GM19023 (cell line): ENCODE measurements around the gene SAMD4A.

ENCODE experiments used
- ATAC-seq: cut with Tn5 transposase; IDR thresholded peaks from one replicate; pipeline ENCODE4 v1.9.1; 2021; ENCODE audit warnings: mild to moderate bottlenecking, moderate library complexity; ENCODE audit not compliant: unreplicated experiment

The SAMD4A gene

DNA sequence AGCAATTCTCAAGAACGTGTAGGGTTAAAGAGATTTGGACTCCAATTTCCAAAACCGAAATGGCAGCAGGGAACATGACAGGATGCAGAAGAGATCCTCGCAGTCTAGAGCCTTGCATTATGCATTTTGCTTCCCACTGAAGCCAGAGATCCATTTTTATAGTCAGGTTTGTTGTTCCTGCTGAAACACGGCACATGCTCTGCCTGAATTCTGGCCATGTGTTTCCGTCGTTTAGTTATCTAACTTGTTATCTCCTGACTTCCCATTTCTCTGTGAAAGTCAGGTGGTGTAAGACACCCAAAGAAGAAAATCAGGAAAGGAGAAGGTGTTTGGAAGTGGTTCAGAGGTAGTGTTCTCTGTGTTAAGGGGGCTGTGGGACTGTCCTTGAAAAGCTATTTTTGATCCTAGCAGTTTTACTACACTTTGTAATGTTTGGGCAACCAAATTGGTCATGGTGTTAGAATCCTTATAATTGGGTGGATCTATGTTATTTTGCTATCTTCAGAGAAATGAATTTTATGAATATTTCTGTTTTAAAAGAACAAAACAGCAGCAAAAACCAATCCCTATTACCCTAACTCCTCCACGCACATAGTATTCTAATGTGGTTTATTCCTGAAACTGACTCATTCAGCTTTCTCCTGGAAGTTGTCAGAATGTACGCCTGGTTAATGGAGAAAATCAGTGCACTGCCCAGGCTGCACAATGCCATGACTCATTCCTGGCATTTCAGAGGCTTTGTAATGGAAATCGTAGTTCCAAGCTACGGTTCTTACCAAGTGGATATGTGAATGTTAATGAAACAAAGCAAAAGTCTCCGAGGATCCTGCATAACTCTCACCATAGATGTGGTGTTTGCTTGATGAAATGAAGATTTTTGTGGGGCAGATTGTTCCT is 110.1 kb downstream of the SAMD4A start:
- ATAC-seq = no peak

GRCh38 chr14:54680651-54681050 is 113.7 kb downstream of the SAMD4A start:
- ATAC-seq = no peak

- no peak for ATAC-seq
These were observed 114.9 kb downstream of the SAMD4A start for GRCh38 chr14:54681811-54682261.

DNA sequence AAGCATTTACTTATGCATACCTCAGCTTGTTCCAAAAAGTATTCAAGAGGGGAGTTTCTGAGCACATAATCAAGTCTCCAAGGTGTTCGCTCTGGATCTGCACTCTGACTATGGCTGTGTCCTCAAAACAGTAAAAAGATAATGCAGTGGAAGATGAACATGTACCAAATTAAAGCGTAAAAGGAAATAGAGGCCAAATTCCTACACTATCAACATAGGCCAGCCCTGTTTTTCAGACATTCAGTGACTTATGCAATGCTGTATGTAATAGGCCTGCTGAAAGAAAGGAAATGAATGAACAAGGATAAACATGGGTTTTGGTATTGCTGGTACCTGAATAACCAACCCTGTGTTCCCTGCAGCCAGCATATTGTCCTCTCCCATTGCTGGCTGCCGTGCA is 115.7 kb downstream of the SAMD4A start:
- no peak for ATAC-seq

DNA sequence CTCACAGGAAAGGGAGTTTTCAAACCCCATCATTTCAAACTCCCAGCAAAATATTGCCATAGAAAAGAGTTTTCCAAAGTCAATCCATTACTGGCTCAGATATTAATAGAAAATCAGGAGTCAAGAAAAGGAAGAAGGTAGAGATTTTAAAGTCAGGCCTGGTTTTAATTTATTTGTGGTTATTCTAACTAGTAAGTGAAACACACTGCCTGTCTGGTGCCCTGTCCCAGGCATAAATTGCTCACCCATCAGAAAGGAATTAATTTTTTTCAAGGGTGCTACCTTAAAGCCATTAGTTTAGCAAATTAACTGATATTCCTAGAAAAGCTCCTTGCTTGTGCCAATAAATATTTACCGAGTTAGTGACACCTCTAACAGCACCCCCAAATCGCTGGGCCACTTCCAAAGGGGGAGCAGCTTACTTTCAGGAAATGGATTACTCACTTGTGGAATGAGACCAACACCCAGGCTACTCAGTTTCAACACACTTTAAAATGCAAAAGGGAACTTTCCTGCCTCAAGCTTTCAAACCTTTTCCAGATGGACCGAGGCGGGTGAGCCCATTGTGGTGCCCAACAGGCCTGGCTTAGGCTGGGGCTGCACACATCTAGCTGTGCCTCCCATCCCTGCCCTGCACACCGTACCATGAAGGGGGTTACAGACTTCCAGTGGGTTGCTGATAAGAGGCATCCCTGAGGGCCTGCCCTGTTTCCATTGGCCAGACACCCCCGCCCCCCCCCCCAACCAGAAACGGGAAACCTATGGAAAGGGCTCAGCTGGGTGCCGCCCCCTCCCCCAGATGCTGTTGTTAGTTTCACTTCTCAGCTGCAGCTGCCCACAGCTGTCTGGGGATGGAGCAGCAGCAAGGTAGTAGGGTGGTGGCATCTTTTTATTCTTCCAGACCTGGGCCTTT is 117.2 kb downstream of the SAMD4A start:
- no peak for ATAC-seq

DNA sequence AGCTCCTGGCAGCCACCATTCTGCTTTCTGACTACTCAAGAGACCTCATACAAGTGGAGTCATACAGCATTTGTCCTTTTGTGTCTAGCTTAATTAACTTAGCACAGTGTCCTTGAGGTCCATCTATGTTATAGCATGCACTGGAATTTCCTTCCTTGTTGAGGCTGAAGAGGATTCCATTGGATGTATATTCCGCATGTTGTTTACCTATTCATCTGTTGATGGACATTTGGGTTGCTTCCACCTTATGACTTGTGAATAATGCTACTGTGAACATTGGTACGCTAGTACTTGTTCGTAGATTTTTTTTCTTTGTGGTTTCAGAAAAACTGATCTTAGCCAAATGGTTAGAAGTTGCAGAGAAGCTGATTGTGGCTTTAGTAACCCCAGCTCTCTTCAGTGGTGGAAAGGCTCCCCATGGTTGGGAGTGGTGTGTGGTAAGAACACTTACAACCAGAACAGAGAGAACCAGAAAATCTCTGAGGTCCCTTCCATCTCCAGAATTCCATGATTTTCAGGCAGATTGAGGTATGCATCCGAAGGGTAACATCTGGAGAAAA is 118.4 kb downstream of the SAMD4A start:
- ATAC-seq = no peak

- no peak for ATAC-seq
These were observed 119.4 kb downstream of the SAMD4A start for GRCh38 chr14:54686219-54686870.

DNA sequence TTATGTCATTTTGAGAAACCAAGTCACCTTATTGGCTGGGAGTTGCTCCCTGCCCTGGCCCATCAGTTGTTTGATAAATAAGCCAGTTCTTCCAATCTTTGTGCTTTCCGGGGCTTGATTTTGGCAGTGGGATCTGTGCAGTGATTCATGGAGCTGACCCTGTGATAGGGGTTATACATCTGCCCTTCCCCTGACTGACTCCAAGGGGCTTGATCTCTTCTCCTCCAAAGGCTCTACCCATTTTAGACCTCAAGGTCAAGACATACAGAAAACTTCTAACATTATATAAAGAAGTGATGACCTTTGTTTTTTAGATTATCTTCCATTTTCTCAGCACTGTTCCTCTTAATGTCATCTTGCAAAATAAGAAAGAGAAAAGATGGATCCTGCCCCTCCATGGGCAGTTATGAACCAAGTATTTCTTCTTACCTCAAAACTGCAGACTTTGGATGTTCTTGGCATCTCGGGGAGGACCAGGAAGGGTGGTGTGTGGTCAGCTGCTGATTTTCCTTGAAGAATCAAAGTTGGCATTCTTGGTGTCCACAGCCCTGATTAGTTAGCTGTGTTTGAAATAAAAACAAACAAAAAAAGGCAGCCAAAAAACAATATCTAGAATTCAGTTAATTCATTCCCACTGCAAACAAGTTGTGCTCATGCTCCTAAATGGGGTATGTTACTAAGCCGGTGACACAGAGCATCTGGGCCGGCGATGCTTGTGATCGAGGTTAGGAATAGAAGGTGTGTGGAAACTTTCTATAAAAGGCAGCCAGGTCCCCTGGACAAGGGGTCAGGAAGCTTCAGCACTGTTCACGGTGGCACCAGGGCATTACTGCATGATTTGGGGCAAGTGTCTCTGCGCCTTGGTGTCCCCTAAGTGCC is 120.2 kb downstream of the SAMD4A start:
- no peak for ATAC-seq

GRCh38 chr14:54687750-54688119 is 120.8 kb downstream of the SAMD4A start:
- no peak for ATAC-seq

- ATAC-seq = no peak
These were observed 121.3 kb downstream of the SAMD4A start for GRCh38 chr14:54688229-54688628.

- no peak for ATAC-seq
These were observed 123.0 kb downstream of the SAMD4A start for GRCh38 chr14:54689928-54690327.

DNA sequence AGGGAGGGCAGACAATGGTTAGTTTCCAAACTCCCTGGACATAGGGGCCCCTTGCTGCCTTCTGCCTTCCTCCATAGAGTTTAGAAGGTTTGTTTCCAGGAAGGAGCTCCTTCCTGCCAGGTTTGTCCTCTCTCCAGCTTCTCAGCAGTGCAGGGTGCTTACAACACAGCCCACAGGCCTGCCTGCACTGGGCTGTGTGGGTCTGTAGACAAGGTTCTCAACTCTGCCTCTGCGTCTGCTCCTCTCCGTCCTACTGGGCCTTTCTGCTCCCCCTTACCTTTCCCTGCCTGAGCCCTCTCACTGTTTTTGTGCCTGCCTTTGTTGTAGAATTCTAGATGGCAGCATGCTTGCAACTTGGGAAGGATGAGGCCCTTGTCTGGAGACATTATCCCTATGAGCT is 124.0 kb downstream of the SAMD4A start:
- no peak for ATAC-seq

DNA sequence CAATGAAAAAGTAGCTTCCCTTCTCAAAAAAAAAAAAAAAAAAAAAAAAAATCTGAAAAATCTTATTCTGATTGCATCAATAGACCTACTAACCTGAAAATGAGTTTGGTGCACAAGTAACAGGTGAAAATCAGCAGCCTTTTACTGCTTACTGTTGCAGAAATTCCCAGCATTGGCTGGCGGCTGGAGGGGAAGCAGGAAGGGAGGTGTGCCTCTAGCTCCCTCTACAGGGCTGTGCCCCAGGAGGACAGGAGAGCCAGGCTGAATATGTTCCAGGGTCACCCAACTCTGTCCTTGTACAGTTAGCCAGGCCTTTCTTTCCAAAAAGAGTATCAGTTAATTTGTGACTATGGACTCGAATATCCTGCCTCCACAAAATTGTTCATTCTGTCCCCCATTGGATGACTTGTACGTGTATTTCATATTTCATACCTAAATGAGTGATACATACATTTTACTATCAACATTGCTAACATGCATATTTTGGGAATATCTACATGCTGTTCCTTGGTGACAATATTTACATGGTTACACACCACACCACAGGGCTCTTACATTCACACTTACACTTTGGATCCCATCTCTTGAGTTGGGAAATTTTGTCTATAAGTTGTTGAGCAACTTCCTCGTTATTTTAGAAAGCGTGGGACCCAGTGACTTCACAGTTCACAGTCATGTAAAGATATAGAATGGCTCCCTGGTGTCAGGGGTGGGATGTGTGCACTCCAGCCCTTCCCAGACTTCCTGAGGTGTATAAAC is 124.8 kb downstream of the SAMD4A start:
- no peak for ATAC-seq

GRCh38 chr14:54692284-54692772 is 125.4 kb downstream of the SAMD4A start:
- ATAC-seq = no peak

DNA sequence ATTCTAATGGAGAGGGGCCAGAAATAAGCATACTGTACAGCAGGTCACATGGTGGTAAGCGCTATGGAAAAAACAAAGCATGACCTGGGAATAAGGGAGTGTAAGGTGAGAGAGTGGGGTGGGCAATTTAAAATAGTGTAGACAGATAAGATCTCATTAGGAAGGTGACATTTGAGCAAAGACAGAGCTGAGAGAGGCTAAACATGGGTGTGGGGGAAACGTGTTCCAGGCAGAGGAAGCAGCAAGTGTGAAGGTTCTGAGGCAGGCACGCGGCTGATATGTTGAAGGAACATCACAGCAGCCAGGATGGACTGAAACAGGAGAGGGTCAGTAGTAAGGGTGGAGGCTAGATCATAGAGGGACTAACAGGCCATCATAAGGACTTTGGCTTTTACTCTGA is 126.8 kb downstream of the SAMD4A start:
- no peak for ATAC-seq

GRCh38 chr14:54695196-54695595 is 128.3 kb downstream of the SAMD4A start:
- ATAC-seq = no peak

- ATAC-seq = no peak
These were observed 130.1 kb downstream of the SAMD4A start for GRCh38 chr14:54697001-54697400.

GRCh38 chr14:54697803-54698202 is 130.9 kb downstream of the SAMD4A start:
- no peak for ATAC-seq

- ATAC-seq = no peak
These were observed 131.6 kb downstream of the SAMD4A start for GRCh38 chr14:54698501-54698900.
